GM12878 (cell line): Measurements from ENCODE around the gene MUC12.

Experiments
- ATF3 ChIP-seq: IDR thresholded peaks from 2 replicates; pipeline ENCODE4 v1.6.1; 2011; ENCODE audit warnings: low read depth, mild to moderate bottlenecking, low read length, moderate library complexity, borderline replicate concordance; ENCODE audit errors: extremely low read depth
- BCL3 ChIP-seq: IDR thresholded peaks from 2 replicates; pipeline ENCODE4 v1.6.1; 2011; ENCODE audit warnings: borderline replicate concordance, low read depth, mild to moderate bottlenecking, moderate library complexity, low read length; ENCODE audit not compliant: insufficient read depth, poor library complexity, severe bottlenecking
- CTCF ChIP-seq, 3 experiments: IDR thresholded peaks in 2 of 3; conservative IDR thresholded peaks in 1 of 3; 2 replicates each; pipeline ENCODE4 v1.5.1; 2011; ENCODE audit warnings: low read depth in 3 of 3, low read length in 3 of 3, mild to moderate bottlenecking in 3 of 3, control low read depth in 2 of 3, moderate library complexity in 2 of 3, inconsistent platforms in 1 of 3, mixed read lengths in 1 of 3; ENCODE audit not compliant: control insufficient read depth in 2 of 3, insufficient read depth in 1 of 3; ENCODE audit errors: extremely low read depth in 1 of 3
- EZH2 ChIP-seq: IDR thresholded peaks from 2 replicates; pipeline ENCODE4 v1.6.1; 2012; ENCODE audit warnings: low read depth, mild to moderate bottlenecking, control low read depth, inconsistent platforms, low read length, borderline replicate concordance; ENCODE audit not compliant: control insufficient read depth
- MAX ChIP-seq: IDR thresholded peaks from 2 replicates; pipeline ENCODE4 v1.6.1; 2012; ENCODE audit warnings: low read depth, low read length, improper control_type of control experiment
- NR2C1 ChIP-seq: fragments of 450-650 bp; IDR thresholded peaks from 2 replicates; pipeline ENCODE4 v1.6.1; 2017; ENCODE audit warnings: antibody characterized with exemption, mild to moderate bottlenecking, moderate library complexity
- POLR2A ChIP-seq: IDR thresholded peaks from 2 replicates; pipeline ENCODE4 v1.6.1; 2011; ENCODE audit warnings: low read depth, mild to moderate bottlenecking, low read length
- SREBF1 ChIP-seq: IDR thresholded peaks from 2 replicates; pipeline ENCODE4 v1.6.1; 2012; ENCODE audit warnings: mild to moderate bottlenecking, low read length
- SREBF2 ChIP-seq: IDR thresholded peaks from 2 replicates; pipeline ENCODE4 v1.6.1; 2012; ENCODE audit warnings: mild to moderate bottlenecking, low read length
- SUZ12 ChIP-seq: fragments of 200-600 bp; sonication (generic); IDR thresholded peaks from one replicate; pipeline ENCODE4 v1.6.1; 2018; ENCODE audit warnings: antibody characterized with exemption, mild to moderate bottlenecking; ENCODE audit not compliant: unreplicated experiment
- USF2 ChIP-seq: IDR thresholded peaks from 2 replicates; pipeline ENCODE4 v1.6.1; 2011; ENCODE audit warnings: low read depth, low read length, improper control_type of control experiment, borderline replicate concordance
- YY1 ChIP-seq: IDR thresholded peaks from 2 replicates; pipeline ENCODE4 v1.6.1; 2011; ENCODE audit warnings: low read depth, mild to moderate bottlenecking, low read length
- ZBTB11 ChIP-seq: fragments of 450-650 bp; formaldehyde crosslinking; IDR thresholded peaks from 2 replicates; pipeline ENCODE4 v1.5.0; 2022; ENCODE audit warnings: mild to moderate bottlenecking, missing genetic modification characterization
- ZSCAN29 ChIP-seq: fragments of 450-650 bp; IDR thresholded peaks from 2 replicates; pipeline ENCODE4 v1.6.1; 2017; ENCODE audit warnings: mild to moderate bottlenecking, moderate library complexity

GRCh38 chr7:101017064-101017777 is 47.9 kb downstream of the MUC12 start:
- TF ChIP-seq SREBF1 (no peak), ZSCAN29 (no peak), ZBTB11 (CRISPR knock-in tag) (no peak), POLR2A (peak; percentile 72), SUZ12 (no peak), CTCF (IDR thresholded peaks at IDR 0.05 in 2 of 3, conservative IDR thresholded peaks at IDR 0.05 in 1 of 3; ENCODE audit: control insufficient read depth in 2 of 3, extremely low read depth in 1 of 3, insufficient read depth in 1 of 3, low read depth in 3 of 3, low read length in 3 of 3) (no peak), NR2C1 (no peak), YY1 (no peak), BCL3 (peak; percentile 83), EZH2 (no peak), SREBF2 (no peak), MAX (no peak), USF2 (no peak), ATF3 (no peak)
